Measurements from ENCODE around the gene RAB28.

The RAB28 gene

GRCh38 chr4:13368217-13368616, 115.9 kb downstream of the RAB28 start:
- DNase-seq = no peak

GRCh38 chr4:13367691-13368090, 116.4 kb downstream of the RAB28 start:
- no peak for DNase-seq

- DNase-seq = no peak
Measured at GRCh38 chr4:13367244-13367643, 116.9 kb downstream of the RAB28 start.

DNA sequence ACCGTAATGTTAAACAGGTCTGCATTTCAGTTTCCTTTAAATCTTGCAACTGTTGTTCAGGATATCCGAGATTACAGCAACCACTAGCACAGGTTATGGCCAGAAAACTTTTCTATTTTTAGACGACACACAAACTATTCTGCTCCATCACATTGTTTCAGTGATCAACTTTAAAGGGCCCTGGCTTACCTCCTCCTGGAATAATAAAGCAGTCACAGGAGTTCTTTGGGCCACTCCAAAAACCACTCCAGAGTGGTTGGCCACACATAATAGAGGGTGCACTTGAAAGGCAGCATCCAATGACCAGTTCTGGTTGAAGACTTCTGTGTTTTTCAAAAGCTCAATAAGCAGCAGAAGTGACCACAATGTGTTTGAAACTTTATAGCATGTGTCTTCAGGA, 118.9 kb downstream of the RAB28 start:
- no peak for DNase-seq

DNA sequence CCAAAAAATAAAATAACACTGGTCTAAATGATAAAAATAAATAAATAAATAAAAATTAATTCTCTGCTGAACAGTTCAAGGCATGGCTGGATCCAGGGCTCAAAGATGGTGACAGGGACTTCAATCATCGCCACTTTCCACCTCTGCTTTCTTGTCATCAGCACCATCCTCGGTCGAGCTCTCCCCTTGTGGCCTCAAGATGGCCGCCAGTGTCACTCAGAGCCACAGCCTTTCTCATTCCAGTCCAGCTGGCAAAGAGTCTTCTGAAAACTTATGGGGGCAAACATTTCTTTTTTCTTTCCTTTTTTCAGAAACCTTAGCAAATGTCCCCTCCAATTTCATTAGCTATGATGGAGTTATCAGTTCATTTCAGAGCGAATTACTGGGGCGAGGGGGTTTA, 119.5 kb downstream of the RAB28 start:
- DNase-seq = no peak

GRCh38 chr4:13364172-13364571, 120.0 kb downstream of the RAB28 start:
- DNase-seq = no peak

- no peak for DNase-seq
Measured at GRCh38 chr4:13359809-13360208, 124.3 kb downstream of the RAB28 start.

GRCh38 chr4:13355111-13355880, 128.8 kb downstream of the RAB28 start:
- no peak for DNase-seq

- no peak for DNase-seq
Measured at GRCh38 chr4:13349096-13349495, 135.0 kb downstream of the RAB28 start.

GRCh38 chr4:13348216-13348615, 135.9 kb downstream of the RAB28 start:
- DNase-seq = no peak

DNA sequence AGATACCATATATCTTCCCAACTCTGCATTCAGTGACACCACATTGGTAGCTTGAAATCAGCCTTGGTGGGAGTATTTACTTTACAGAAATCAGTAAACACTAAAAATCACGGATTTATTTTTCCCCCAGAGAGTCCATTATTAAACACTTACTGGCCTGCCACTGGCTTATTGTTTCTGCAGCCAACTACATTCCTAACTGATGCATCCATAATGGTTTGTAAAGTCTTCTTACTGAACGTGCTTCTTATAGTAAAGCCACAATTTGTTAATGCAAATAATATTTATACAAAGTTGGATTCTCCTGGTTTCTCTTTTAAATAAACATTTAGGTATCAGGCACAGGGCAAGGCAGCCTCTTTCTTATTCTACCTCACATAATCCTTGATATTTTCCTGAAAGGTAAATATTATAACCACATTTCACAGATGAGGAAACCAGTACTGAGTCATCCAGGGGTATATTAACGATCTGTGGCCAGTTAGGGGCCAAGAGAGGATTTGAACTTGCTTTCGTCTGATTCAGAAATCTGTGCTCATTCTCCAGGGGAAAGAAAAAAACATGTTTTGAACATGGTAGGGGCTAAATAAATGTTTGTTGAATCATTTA, 136.5 kb downstream of the RAB28 start:
- DNase-seq = no peak

DNA sequence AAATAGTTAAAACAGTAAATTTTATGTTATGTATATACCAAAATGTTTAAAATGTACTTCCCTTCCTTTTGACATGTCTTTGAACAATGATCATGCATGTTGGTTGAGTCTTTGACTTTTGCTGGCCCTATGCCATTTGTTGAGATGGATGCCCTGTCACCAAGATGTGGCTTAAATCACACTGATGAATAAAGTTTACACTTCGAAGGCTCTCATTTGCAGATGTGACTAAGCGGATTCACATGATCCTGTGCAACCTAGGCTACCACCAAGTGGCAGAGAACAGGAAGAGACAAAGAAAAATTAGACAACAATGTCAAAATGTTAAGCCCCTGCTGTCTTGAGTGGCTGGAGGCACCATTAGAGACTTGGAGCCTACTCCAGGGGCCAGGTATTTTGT, 139.9 kb downstream of the RAB28 start:
- no peak for DNase-seq

- DNase-seq = no peak
Measured at GRCh38 chr4:13340672-13341071, 143.5 kb downstream of the RAB28 start.

- DNase-seq = no peak
Measured at GRCh38 chr4:13331827-13332226, 152.3 kb downstream of the RAB28 start.

- DNase-seq = no peak
Measured at GRCh38 chr4:13329963-13330362, 154.2 kb downstream of the RAB28 start.

DNA sequence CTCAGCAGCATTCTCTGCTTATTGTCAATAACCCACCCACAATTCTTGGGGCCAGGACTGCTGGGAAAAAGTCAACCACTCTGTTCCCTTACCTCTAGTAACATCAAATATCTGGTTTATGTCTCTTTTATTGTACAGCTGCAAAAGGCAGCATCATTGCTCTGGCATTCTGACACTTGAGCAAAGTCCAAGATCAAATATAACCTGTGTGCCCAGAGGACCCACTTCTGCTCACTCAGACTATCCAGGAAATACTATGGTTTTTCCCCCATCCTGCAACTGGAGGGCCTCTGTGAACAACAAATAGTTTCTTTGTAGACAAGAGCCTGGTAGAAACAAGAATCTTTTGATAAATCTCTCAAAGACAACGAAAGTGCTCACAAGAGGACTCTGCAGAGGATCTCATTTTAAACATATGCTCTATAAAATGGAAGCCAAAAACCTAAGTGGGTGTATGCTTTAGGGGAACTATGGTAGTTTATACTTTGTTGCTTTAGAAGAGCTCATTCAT, 154.7 kb downstream of the RAB28 start:
- no peak for DNase-seq

DNA sequence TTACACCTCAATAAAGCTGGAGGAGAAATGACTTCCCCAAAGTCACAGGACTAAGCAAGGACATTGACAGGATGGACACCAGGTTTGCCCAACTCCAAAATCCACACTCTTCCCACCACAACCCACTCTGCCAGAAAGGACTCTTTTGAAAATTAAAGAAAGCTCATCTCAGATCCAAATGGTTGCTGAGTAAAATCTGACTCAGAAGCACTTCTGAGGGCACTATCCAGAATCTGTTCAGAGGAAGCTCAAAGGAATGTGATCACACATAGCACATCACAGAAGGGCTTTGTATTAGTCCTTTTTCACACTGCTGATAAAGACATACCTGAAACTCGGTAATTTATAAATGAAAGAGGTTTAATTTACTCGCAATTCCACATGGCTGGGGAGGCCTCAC, 155.5 kb downstream of the RAB28 start:
- no peak for DNase-seq

- DNase-seq = no peak
Measured at GRCh38 chr4:13327991-13328390, 156.1 kb downstream of the RAB28 start.

DNA sequence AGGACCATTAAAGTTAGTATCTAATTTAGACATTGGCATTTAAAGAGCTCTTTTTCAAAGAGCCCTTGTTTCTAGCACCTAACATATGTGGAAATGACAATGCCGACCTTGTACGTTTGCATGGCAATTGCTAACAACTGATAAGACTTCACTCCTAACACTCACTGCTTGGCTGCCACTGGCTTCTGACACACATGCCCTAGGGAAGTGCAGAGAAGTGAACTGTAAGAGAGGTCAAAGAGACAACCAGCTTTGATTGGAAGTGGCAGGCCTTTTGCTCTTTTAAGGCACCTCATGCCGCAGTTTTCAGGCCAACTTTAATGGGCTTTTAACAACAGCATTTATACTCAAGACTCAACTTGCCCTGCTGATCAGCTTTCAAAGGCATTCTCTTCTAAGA, 158.4 kb downstream of the RAB28 start:
- no peak for DNase-seq

GRCh38 chr4:13323921-13324320, 160.2 kb downstream of the RAB28 start:
- DNase-seq = no peak

GRCh38 chr4:13322681-13323101, 161.4 kb downstream of the RAB28 start:
- no peak for DNase-seq

Data from DMS 273 treated with DMSO at 0.1 percent for 48 hours (cell line).